GM20000 (cell line): ENCODE data around the gene TCF7L2.

Experiments
- DNase-seq: peaks from one replicate; pipeline ENCODE4 v3.0.0; 2012; ENCODE audit warnings: low spot score
- CTCF ChIP-seq: IDR thresholded peaks from 2 replicates; pipeline ENCODE4 v1.5.1; 2012; ENCODE audit warnings: mild to moderate bottlenecking, control low read depth; ENCODE audit errors: extremely low read depth, missing control alignments

Gene TCF7L2

GRCh38 chr10:112954974-112955581 lies 5.0 kb downstream of the TCF7L2 start:
- DNase-seq, result no peak
- no peak for TF ChIP-seq CTCF

- DNase-seq, result no peak
- TF ChIP-seq CTCF, result no peak
Measured at GRCh38 chr10:112955582-112956421, 5.8 kb downstream of the TCF7L2 start.

GRCh38 chr10:112956631-112957350 lies 6.7 kb downstream of the TCF7L2 start:
- no peak for DNase-seq
- no peak for TF ChIP-seq CTCF

GRCh38 chr10:112957640-112958092 lies 7.6 kb downstream of the TCF7L2 start:
- no peak for DNase-seq
- TF ChIP-seq CTCF, result no peak

- DNase-seq, result no peak
- TF ChIP-seq CTCF, result no peak
Measured at GRCh38 chr10:112958275-112958995, 8.4 kb downstream of the TCF7L2 start.

- no peak for TF ChIP-seq CTCF
- DNase-seq, result no peak
Measured at GRCh38 chr10:112959207-112959838, 9.3 kb downstream of the TCF7L2 start.
